Esophagus muscularis mucosa (tissue), 4 donors: ENCODE measurements around the gene TSR1. TPM values are rescaled to one million over a fixed set of nuclear protein-coding genes. Genes with fewer than 3 reads are reported as not detected.

Experiments used
- DNase-seq: peaks from one replicate; pipeline ENCODE4 v3.0.0-alpha.2; 2017; ENCODE audit errors: extremely low spot score
- H3K27ac ChIP-seq, 4 donors: fragments of 200-600 bp; sonication (generic); replicated peaks in 1 of 4; 1 replicate in 3 of 4; 2 replicates in 1 of 4; pipeline ENCODE4 v1.5.1; 2016 to 2019; ENCODE audit warnings: mild to moderate bottlenecking in 1 of 4
- H3K27me3 ChIP-seq, 4 donors: fragments of 200-600 bp; sonication (generic); one replicate each; pipeline versions ENCODE4 v1.5.1 to v1.6.0; 2016 to 2019
- H3K36me3 ChIP-seq, 4 donors: fragments of 200-600 bp; sonication (generic); one replicate each; pipeline ENCODE4 v1.5.1; 2016 to 2019
- H3K4me1 ChIP-seq, 4 donors: fragments of 200-600 bp; sonication (generic); one replicate each; pipeline ENCODE4 v1.5.1; 2016 to 2019
- H3K4me3 ChIP-seq, 4 donors: fragments of 200-600 bp; sonication (generic); 1 replicate in 2 of 4; 2 replicates in 2 of 4; pipeline ENCODE4 v1.5.1; 2016 to 2019; ENCODE audit warnings: mild to moderate bottlenecking in 4 of 4, moderate library complexity in 1 of 4
- H3K9me3 ChIP-seq, 4 donors: fragments of 200-600 bp; sonication (generic); 1 replicate in 3 of 4; 2 replicates in 1 of 4; pipeline ENCODE4 v1.5.1; 2016 to 2019
- CTCF ChIP-seq, 3 experiments: fragments of 200-600 bp in 2 of 3; fragments of 450-650 bp in 1 of 3; sonication (generic) in 2 of 3; IDR thresholded peaks; one replicate each; pipeline ENCODE4 v1.5.1; 2017 to 2019; ENCODE audit warnings: antibody characterized with exemption in 3 of 3, mild to moderate bottlenecking in 2 of 3, moderate library complexity in 1 of 3
- EP300 ChIP-seq: sonication (generic); formaldehyde crosslinking; IDR thresholded peaks from one replicate; pipeline ENCODE4 v1.6.1; 2017; ENCODE audit warnings: antibody characterized with exemption
- POLR2A ChIP-seq: fragments of 450-650 bp; IDR thresholded peaks from one replicate; pipeline ENCODE4 v1.6.1; 2017; ENCODE audit warnings: antibody characterized with exemption, moderate library complexity, mild to moderate bottlenecking, low read depth
- POLR2AphosphoS5 ChIP-seq, 2 donors: sonication (generic); formaldehyde crosslinking; IDR thresholded peaks; one replicate each; pipeline ENCODE4 v1.6.1; 2017; ENCODE audit warnings: antibody characterized with exemption in 2 of 2
- WGBS: methylation state at CpG from one replicate; pipeline ENCODE4 v1.1.5; 2018; 5-methylcytosine and 5-hydroxymethylcytosine counted together
- intact Hi-C: fragments of 100-400 bp; cut with DNase I; formaldehyde crosslinking; loops from one replicate; pipeline ENCODE4 v1.15.1; 2023
- total RNA-seq, 4 donors: library from RNA; depleted of rRNA; stranded (reverse); fragments of >200 nt; gene quantifications; one replicate each; pipeline versions ENCODE4 v1.1.0 to v1.2.1, GENCODE V29; 2016

TSR1 gene
- total RNA-seq, 4 donors from 2014 or later, result 49.0 to 57.2 (median 55.1) TPM

DNA sequence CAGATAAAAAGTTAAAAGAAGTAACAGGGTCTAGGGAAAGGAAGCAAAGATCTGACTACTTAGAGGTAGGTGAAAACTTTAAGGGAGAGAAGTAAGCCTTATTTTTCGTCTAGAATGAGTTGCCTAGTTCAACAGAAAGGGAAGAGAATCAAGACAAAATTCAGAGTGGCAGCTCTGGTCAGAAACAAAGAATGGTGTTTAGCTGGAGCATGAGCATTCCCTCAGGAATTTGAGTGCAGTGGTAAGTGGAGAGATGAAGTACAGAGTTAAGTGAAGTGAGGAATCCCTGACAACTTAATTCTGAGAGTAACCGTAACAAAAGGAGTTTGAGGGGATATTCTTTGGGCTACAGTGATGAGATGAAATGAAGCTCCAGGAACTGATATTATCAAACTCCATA lies 44.2 kb downstream of the TSR1 start:
- Histone ChIP-seq H3K27me3 (no peaks in the 10 kb centered on the region), H3K9me3 (no peaks in the 10 kb centered on the region), H3K4me3 (no peak overlapping the region), H3K36me3 (peaks cover 26 to 97% (median 93%) of the 10 kb centered on the region in 4 donors), H3K27ac (no peak overlapping the region), H3K4me1 (peaks cover 0 to 8% (median 0%) of the 10 kb centered on the region in 4 donors)
- WGBS, result 86% methylated on average over 2 of the region's 2 CpGs
- no peak for DNase-seq
- TF ChIP-seq POLR2A (no peak), CTCF (IDR thresholded peaks at IDR 0.05) (no peak), EP300 (no peak), POLR2AphosphoS5 (IDR thresholded peaks at IDR 0.05) (no peak)
- intact Hi-C loops, result no loop called here

GRCh38 chr17:2289878-2290478 lies 46.3 kb downstream of the TSR1 start:
- WGBS, result 94% methylated on average over 5 of the region's 5 CpGs
- H3K36me3 ChIP-seq, result peaks cover 26 to 97% (median 81%) of the 10 kb centered on the region in 4 donors
- no peak overlapping the region for H3K4me3 ChIP-seq
- no peaks in the 10 kb centered on the region for H3K9me3 ChIP-seq
- no peak for DNase-seq
- H3K27me3 ChIP-seq, result no peaks in the 10 kb centered on the region
- peaks cover 0 to 4% (median 0%) of the 10 kb centered on the region in 4 donors for H3K4me1 ChIP-seq
- no peak overlapping the region for H3K27ac ChIP-seq
- intact Hi-C loops, result no loop called here
- no peak for TF ChIP-seq EP300
- no peak for TF ChIP-seq CTCF (IDR thresholded peaks at IDR 0.05)
- no peak for TF ChIP-seq POLR2AphosphoS5 (IDR thresholded peaks at IDR 0.05)
- TF ChIP-seq POLR2A, result no peak

GRCh38 chr17:2283302-2283701 lies 53.0 kb downstream of the TSR1 start:
- Histone ChIP-seq H3K4me3 (no peak overlapping the region), H3K4me1 (peaks cover 0 to 6% (median 1%) of the 10 kb centered on the region in 4 donors), H3K27me3 (no peaks in the 10 kb centered on the region), H3K36me3 (peaks cover 46 to 95% (median 74%) of the 10 kb centered on the region in 4 donors), H3K9me3 (no peaks in the 10 kb centered on the region), H3K27ac (peak overlapping the region in 1 of 4 donors; percentile 39)
- TF ChIP-seq EP300 (no peak), POLR2AphosphoS5 (IDR thresholded peaks at IDR 0.05) (no peak), CTCF (IDR thresholded peaks at IDR 0.05) (no peak), POLR2A (no peak)
- WGBS, result 94% methylated on average over 6 of the region's 7 CpGs
- intact Hi-C loops, result loop anchor here (5.0 kb wide), 1 partner anchor 36 kb away; no protein-coding TSS in a partner anchor
- DNase-seq, result no peak

DNA sequence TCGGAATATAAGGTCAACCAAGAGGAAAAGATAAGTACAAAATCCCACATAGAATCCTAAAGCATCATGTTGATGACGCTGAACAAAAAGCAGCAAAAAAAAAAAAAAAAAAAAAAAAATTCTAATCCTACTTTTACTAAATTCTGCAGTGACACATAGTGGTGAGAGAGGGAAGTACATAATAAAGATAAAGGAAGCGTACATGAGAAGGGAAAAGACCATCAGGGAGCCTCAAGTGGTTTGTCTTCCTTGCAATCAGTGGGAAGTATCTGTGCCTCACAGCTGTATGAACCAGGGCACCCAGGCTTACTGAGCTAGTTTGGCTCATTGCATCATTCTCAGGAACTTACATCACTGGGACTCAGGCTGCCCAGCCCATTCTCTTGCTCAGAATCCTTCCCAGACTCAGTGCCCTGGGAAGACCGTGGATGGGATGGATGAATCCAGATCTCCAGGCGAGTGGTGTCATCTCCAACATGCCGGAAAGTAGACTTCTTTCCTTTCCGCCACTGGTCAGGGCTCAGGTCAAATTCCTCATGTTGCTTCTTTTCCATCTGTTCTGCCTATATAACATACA lies 53.9 kb downstream of the TSR1 start:
- 47% methylated on average over 7 of the region's 7 CpGs for WGBS
- H3K27ac ChIP-seq, result peak overlapping the region in 3 of 4 donors; percentile 36 to 54 (median 38)

More for the DNA sequence above, 53.9 kb downstream of the TSR1 start:
- no peaks in the 10 kb centered on the region for H3K9me3 ChIP-seq
- TF ChIP-seq POLR2AphosphoS5 (IDR thresholded peaks at IDR 0.05), result no peak
- TF ChIP-seq POLR2A, result no peak
- peak; percentile 58 to 71 (median 67) for TF ChIP-seq CTCF (IDR thresholded peaks at IDR 0.05)
- no peak for TF ChIP-seq EP300
- intact Hi-C loops, result loop anchor here (5.0 kb wide), 1 partner anchor 35 kb away; no protein-coding TSS in a partner anchor
- peaks cover 46 to 92% (median 72%) of the 10 kb centered on the region in 4 donors for H3K36me3 ChIP-seq
- H3K4me1 ChIP-seq, result peaks cover 0 to 6% (median 1%) of the 10 kb centered on the region in 4 donors
- no peaks in the 10 kb centered on the region for H3K27me3 ChIP-seq
- H3K4me3 ChIP-seq, result no peak overlapping the region
- no peak for DNase-seq
